NK-92 (cell line): ENCODE results near the gene ETNK2.

ENCODE experiments used
- DNase-seq: peaks from one replicate; lab custom pipeline; 2025; ENCODE audit not compliant: unreplicated experiment; lab: John Stamatoyannopoulos, UW

ETNK2 gene

DNA sequence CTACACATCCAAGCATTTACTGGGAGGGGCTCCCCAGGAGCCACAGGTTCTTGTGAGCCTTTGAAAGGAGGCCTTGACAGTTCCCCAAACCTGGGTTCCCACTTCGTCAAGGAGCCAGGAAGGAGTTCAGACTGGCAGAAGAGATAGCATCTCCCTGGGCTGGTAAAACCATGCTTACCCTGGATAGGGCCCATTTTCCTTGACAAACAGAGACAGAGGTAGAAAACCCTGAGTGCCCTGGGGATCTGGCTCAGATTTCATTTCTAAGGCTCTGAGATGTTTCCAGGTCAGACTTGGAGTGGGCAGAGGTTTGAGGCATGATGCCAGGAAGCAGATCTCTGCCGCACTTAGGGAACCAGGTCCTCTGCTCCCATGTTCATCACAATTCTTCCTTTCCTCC lies 2.7 kb downstream of the ETNK2 start:
- DNase-seq = no peak

DNA sequence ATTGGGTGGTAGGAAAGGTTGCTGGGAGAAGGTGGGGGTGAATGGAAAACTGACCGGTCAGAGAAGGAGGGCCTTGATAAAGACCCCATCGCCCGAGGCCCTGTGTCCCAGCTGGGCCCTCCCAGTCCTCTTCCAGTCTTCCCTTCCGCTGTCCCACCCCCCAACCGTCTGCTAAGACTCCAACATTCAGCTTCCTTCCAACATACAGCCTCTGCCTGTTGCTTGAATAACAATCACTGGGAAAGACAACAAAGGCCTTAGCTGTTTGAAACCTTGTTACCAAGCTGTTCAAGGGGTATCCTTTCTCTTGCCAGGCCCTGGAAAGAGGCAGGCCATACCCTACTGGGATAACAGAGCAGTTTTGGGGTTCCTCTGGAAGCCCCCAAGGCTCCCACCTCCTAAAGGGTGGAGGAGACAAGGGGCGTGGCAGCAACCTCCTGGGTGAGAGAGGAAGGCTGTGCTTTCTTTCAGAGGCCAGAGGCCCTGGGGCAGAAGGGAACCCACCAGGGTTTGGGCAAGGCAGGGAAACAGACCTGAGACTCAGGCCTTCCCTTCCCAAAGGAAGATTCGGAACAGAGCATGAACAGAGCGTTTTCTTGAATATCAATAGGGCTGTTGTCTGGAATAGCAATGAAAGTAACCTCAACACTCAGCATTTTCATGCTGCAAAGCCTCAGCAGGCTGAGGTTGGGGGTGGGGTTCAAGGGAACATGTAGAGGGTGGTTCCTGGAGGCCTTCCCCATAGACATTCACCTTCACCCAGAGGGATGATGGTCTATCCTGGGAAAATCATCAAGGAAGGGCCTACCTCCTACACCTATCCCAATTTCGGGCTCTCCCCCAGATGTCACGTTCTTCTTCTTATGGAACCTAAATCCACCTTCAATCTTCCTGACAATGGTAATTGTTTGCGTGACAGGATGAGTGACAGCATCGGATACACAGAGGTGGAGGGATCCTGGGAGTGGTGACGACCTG lies 4.1 kb downstream of the ETNK2 start:
- no peak for DNase-seq

DNA sequence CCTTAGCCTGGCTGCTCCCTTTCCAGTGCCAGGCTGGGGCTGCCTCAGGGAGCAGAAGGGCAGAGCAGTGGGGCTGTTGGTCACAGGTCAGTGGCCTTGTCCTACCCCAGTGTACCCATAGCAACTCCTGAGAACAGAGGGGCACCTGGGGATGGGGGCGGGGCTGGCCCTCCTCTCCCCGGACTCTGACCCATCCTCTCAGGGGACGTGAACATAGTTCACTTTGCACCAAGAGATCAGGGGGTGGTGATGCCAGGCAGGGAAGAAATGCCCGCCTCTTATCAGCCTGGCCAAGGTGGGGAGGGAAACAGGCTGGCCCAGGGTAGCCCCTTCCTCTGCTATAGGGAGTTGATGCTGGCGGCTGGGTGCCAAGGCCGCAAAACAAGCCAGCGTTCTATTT lies 4.9 kb downstream of the ETNK2 start:
- DNase-seq = no peak

DNA sequence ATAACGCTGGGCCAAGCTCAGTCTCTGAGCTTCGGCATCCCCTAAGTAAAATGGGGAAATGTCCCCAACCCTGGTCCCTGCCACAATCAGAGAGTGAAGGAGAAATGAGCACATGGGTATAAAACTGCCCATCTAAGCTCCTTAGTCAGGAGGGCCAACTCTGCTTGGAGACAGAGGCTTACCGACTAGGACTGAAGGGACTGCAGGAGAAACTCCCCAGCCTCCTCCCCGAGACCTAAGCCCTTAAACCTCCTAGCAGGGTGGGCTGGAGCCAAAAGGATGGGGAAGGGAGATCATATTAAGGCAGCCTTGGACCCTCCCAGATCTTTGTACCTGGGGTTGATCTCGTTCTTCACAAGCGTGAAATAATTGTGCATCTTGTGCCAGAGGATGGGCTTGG lies 5.5 kb downstream of the ETNK2 start:
- no peak for DNase-seq

DNA sequence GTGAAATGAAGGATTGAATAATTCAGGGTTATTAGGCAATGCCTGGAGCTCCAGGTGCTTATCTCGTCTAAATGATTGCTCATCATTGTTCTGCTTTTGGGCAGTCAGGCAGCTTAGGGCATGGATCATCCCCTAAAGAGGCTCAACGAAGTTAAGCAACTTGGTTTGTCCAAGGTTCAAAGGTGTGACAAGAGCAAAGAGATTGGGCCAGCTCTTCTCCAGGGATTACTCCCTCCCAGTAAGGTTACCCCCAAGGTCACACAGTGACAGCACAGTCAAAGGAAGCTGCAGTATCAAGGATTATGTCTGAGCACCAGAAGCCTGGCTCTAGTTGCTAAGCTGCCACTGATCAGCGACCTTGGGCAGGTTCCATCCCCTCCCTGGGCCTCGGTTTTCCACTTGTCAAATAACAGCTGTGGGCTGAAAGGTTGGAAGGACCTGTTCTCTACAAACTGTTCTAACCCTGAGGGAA lies 6.8 kb downstream of the ETNK2 start:
- no peak for DNase-seq

DNA sequence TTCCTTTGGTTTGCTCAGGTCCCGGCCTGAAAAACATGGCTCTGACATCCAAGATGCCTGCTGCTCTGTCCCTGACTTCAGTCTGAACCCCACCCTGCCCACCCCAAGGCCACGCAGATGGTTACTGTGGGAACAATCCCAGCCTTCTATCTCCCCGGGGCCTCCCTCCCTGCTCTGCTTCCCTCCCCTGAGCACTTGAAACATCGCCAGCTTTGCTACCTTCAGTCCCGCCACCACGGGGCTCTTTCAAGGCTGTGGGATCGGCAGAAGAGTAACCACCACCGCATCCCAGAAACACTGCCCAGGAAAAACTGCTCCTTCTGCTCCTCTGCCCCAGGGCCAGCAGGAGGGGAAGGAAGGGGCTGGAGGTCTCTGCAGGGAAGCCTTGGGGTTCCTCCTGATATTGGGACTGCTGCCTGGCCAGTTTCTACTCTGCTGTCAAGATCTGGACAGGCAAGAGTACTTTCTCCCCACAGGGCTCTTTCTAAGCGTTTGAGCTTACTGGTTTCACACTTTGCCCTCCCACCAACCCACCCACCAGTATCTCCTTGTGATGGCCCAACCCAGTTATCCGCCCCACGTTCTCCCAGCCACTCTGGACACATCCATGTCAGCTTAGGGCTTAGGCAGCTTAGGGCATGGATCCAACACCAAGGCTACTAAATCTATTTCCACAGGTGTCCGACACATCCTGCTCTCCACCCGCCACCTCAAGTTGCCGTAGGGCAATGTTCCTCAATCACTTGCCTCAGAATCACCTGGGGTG lies 8.4 kb downstream of the ETNK2 start:
- no peak for DNase-seq

DNA sequence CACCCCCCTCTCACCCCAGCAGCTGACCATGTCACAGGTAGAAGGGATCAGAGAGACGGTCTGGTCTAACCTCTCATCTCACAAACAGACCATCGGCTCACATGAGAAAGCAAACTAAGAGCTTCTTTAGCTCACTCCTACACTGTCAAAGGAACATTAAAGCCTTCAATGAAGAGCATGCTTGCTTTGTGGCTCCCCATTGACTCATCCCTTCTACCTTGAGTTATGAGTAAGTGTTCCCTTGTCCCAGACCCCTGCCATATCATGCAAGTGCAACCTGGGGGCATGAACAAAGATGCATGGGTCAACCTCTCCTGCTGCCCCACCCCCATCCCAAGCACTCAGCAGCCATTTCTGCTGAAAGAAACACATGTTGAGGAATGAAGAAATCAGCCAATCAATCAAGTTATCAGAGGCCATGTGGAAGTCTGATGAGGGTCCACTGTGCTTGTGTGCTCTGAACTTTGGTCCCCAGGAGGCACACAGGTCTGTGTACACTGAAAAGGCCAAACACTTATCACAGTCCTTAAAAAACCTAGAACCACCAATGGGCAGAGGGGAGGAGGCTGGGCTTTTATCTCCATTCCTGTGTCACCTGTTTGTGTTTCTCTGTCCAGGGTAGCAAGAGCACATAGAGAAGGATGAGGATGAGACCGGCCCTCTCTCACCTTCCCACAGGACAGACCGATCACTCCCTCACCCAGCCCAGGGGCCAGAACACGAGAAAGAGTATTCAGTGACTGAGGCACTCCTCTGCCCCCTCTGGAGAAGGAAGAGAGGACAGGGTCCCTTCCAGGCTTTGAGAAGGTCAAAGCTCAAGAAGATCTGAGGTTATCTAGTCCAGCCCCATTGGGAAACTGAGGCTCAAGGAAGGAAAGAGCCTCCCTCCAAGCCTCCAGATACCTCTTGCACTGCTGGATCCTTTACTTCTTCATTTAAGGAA lies 9.5 kb downstream of the ETNK2 start:
- DNase-seq = no peak

DNA sequence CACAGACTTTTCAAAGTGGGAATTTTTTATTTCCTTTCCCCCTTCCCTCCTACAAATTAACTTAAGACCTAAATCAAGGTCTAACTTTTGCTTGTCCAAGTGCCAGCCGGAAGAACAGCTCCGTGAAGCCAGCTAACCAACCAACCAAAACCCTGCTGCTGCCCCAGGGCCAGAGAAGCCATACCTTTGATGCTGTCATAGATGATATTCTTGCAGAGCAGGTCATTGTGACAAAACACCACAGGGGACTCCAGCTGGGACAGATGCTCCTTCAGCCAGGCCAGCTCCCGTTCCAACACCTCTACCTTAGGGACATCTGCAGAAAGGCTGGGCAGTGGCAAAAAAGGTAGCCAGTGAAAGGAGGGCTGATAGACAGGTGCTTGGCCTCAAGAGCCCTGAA lies 10.7 kb downstream of the ETNK2 start:
- DNase-seq = no peak

DNA sequence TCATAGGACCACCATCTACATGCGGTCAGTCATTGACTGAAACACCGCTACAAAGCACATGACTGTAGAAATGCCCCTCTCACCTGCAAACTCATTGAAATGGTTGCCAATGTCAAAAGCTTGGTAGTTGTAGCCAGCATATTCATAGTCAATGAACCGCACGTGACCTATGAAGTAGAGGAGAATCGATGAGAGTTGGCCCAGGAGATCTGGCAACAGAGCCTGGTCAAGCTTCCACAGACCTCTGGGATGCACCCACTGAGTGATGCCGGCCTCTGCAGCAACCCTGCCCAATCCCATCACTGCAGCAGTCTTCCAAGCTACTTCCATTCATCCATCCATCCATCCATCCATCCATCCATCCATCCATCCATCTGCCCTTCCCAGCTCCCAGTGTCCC lies 11.9 kb downstream of the ETNK2 start:
- no peak for DNase-seq

DNA sequence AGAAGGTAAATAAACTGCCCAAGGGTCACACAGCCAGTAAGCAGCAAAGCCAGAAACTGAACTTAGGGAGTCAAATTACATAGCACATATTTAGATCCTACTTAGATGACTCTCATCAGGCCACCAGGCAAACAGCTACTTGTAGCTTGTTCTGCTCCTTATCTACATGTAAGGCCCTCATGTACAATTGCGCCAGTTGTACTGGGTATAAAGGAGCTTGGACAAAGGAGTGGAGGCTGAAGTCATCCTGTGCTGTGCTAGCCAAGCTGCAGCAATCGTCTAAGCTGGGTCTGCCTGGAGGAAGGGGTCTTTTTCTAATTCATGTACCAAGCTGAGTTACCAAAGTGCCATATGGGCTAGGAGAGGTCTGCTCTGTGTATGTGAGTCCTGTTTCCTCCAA lies 12.8 kb downstream of the ETNK2 start:
- no peak for DNase-seq

DNA sequence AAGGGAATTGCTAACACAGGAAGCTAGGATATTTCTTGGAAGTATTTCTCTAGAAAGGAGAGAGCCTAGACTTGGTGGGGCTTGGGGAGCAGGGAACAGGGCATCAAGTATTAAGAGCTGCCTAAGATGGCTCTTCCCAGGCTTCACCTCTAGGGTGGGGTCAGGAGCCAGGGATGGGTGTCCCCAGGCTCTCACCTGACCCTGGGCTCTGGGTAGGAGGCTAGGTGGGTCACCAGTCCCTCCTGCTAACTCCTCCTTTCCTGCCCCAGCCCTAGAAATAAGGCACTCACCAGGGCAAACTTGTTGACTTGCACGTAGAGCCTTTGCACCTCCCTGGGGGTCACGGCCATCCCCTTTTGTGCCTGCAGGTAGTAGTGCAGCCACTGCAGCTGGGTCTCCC lies 15.0 kb downstream of the ETNK2 start:
- no peak for DNase-seq

DNA sequence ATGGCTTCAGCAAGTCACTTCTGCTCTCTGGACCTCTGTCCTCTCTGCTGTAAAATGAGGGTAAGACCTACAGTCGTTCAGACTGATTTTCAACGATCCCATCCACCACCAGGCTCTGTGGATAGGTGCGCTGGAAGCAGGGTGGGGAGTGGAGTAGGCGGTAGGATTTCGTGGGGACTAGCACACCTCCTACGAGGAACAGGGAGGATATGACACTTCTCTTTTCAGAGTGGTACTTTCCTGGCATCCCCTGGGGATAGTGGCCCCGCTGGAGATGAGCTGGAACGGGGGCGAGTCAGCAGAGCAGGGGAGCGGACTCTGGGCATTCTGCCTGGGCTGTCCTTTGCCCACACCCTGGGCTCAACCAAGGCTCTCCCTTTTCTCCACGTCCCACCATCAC lies 17.7 kb downstream of the ETNK2 start:
- no peak for DNase-seq

DNA sequence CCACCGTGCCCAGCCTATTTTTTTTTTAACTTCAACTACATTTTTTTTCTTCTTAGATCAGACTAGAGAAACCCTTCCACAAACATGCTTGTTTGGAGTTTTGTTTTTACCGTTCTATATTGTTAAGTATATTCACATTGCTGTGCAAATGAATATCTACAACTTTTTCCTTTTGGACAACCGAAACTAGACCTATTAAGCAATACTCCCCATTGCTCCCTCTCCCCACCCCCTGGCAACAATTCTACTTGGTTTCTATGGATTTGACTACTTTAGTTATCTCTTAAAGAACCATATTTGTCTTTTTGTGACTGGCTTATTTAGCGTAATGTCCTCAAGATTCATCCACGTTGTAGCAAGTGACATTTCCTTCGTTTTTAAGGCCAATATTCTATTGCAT lies 19.1 kb downstream of the ETNK2 start:
- no peak for DNase-seq

DNA sequence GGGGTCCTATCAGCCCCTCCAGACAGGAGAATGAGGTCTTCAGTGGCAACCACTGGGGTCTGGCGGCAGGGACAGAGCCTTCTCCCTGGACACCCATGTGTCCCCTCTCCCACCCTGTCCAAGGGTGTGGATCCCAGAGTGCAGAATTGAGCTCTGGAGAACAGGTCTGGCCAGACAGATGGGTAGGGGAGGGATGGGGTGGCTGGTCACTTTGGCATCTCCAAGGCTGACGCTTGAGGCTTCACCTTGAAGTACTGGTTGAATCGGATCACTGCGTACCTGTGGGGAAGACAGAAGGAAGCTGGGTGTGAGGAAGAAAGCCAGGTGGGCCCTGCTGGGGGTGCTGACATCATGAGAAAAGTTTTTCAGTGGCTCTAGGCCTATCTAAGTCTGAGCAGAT lies 19.9 kb downstream of the ETNK2 start:
- DNase-seq = no peak

DNA sequence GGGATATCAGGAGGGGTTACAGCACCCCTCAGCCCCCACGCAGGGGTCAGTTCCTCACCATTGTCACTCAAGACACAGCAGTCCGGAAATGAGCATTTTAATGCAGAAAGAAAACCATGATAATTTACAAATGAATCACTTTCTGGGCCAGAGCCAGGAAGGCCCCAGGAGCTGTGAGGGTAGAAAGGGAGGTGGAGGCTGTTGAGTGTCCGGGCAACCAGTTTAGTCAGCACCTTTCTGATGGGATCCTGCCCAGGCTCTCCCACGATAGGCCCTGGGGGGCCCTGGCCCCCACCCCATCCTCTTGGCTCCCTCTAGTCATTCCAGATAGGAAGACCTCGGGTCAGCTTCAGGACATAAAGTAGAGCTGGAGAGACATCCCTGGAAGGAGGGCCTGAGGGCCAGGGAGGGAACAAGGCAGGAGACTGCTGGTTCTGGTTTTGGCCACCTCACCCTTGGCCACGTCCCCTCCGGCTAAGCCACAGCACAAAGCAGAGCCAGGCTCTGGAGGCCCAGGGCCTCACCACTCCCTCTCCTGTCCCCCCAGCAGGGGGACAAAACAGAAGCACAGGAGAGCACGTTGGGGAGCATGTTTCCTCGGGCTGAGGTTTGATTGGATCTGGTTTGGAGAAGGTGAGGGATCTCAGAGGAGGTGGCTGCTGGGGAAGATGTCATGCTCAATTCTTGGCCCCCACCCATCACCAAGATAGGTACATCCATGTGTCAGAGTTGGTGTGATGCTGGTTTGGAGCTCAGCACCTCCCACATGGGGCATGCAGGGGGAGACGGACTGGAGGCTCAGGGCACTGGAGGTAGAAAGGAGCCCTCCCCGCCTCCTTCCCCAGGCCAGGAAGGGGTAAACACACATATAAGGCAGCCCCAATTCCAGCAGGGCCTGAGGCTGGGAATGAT lies 20.6 kb downstream of the ETNK2 start:
- DNase-seq = no peak

DNA sequence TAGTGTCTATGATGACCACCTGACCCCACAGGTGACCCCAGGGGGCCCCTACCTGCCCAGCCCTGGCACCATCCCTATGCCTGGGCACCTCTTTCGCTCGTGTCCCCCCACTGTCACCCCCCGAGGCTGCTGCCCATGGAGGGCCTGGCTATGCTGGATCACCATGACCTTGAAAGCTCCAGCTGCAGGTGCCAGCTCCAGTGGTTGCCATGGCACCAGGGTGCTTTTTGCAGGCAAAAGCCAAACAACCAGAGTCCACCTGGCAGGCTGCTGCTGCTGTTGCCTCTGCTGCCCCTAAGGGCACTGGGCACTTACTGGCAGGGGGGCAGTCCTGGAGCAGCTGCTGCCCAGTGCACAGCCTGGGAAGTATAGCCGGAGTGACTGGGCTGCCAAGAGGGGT lies 21.7 kb downstream of the ETNK2 start:
- no peak for DNase-seq

DNA sequence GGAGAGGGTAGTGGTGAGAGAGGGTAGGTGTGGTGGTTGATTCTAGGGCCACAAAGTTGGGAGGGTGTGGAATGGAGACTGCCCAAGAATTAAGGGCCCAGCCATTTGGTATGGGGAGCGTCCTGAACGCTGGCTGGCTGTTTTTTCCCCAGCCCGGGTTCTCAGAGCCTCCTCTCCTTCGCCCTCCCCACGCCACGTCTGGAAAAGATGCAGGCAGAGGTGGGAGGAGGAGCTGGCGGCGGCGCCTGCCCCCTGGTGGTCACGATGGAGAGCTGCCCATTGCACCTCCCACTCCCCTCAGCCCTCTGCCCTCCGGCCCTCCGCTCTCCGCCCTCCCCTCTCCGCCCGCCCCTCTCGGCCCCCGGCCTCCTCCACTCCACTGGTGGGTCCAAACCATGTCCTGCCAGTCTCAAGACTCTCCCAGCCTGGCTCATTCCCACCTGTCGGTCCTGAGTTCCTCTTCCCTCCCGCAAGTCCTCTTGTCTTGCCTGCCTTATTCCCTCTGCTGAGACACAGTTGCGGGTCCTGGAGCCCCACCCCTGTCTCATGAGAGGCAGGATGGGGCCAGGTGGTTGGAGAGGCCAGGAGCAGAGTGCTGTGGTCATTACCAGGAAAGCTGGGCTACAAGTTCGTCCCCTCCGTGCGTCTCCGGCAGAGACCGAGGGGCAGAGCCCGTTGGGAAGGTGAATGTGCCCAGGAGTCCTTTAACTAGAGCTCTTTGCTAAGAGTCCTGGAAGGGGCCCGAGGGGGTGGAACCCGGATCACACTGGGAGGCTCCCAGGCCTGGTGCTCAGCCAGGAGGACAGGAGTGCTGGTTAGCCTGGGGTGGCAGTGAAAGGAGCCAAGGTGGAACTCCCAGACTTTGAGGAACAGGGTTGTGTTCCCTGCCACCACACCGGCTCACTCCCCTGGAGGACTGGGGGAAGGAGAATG lies 22.6 kb downstream of the ETNK2 start:
- DNase-seq = no peak

DNA sequence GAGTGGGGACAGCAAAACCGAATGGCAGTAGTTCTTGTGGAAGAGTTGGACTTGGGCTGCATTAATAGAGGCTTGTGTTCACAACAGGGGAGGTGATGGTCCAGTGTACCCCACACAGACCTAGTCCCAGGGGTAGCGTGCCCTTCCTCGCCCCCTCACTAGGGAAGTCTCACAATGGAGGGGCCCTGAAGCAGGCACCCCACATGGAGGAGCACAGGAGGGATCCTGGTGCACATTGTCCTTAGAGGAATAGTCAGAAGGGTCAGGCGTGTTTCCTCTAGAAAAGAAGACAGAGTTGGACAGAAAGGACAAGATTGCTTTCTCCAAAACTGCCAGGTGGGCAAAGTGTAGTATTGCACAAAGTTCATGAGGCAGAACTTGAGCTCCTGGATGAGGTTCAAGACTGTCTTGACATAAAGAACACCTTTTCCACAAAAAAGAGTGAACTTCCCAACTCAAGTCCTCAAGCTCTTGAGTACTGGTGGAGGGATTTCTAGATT lies 23.3 kb downstream of the ETNK2 start:
- no peak for DNase-seq
